HG03558 (cell line): ENCODE measurements around the gene MACO1.
"Not testable (repeated sequence)": the region's sequence is repeated elsewhere in the genome, so short reads cannot be mapped to it uniquely, and the experiment has no call there.

ENCODE experiments used
- ATAC-seq: cut with Tn5 transposase; IDR thresholded peaks from one replicate; pipeline ENCODE4 v1.9.1; 2021; ENCODE audit warnings: moderate number of reproducible peaks; ENCODE audit not compliant: unreplicated experiment; ENCODE audit errors: extremely low read depth

MACO1 gene

GRCh38 chr1:25451908-25452307 lies 21.2 kb downstream of the MACO1 start:
- no peak for ATAC-seq

GRCh38 chr1:25456502-25456901 lies 25.8 kb downstream of the MACO1 start:
- no peak for ATAC-seq

- ATAC-seq = no peak
Measured at GRCh38 chr1:25458541-25459298, 28.0 kb downstream of the MACO1 start.

- no peak for ATAC-seq
Measured at GRCh38 chr1:25460020-25460419, 29.3 kb downstream of the MACO1 start.

- ATAC-seq = not testable (repeated sequence)
Measured at GRCh38 chr1:25460816-25461215, 30.1 kb downstream of the MACO1 start.

- no peak for ATAC-seq
Measured at GRCh38 chr1:25461849-25462248, 31.2 kb downstream of the MACO1 start.

GRCh38 chr1:25462732-25463131 lies 32.0 kb downstream of the MACO1 start:
- ATAC-seq = no peak

- ATAC-seq = no peak
Measured at GRCh38 chr1:25467193-25467592, 36.5 kb downstream of the MACO1 start.

- ATAC-seq = no peak
Measured at GRCh38 chr1:25467616-25468015, 36.9 kb downstream of the MACO1 start.

- ATAC-seq = no peak
Measured at GRCh38 chr1:25468033-25468432, 37.3 kb downstream of the MACO1 start.

GRCh38 chr1:25469177-25469576 lies 38.5 kb downstream of the MACO1 start:
- no peak for ATAC-seq

GRCh38 chr1:25472471-25472870 lies 41.8 kb downstream of the MACO1 start:
- no peak for ATAC-seq

- ATAC-seq = no peak
Measured at GRCh38 chr1:25473653-25474225, 43.0 kb downstream of the MACO1 start.

- ATAC-seq = no peak
Measured at GRCh38 chr1:25474439-25475047, 43.8 kb downstream of the MACO1 start.

GRCh38 chr1:25476186-25477097 lies 45.7 kb downstream of the MACO1 start:
- ATAC-seq = no peak

GRCh38 chr1:25477448-25478034 lies 46.8 kb downstream of the MACO1 start:
- ATAC-seq = no peak

- no peak for ATAC-seq
Measured at GRCh38 chr1:25478633-25479032, 47.9 kb downstream of the MACO1 start.

GRCh38 chr1:25481625-25482024 lies 50.9 kb downstream of the MACO1 start:
- no peak for ATAC-seq

GRCh38 chr1:25482211-25482610 lies 51.5 kb downstream of the MACO1 start:
- no peak for ATAC-seq

- ATAC-seq = no peak
Measured at GRCh38 chr1:25484096-25484495, 53.4 kb downstream of the MACO1 start.
